H1 (cell line): ENCODE data around the gene PPM1K. TPM values are rescaled to one million over a fixed set of nuclear protein-coding genes. Genes with fewer than 3 reads are reported as not detected.

Experiments used
- CTCF ChIA-PET: fragments of 300-600 bp; sonication (Branson Sonifier 250); formaldehyde crosslinking; loops from one replicate; lab custom pipeline; 2021; ENCODE audit not compliant: partially characterized antibody; lab: Charles Lee
- POLR2A ChIA-PET: fragments of 300-600 bp; sonication (Branson Sonifier 250); formaldehyde crosslinking; loops from one replicate; lab custom pipeline; 2021; ENCODE audit warnings: inconsistent platforms; ENCODE audit not compliant: partially characterized antibody; lab: Charles Lee
- DNase-seq, 2 experiments: peaks; one replicate each; pipeline versions ENCODE4 v3.0.0 to v3.0.0-alpha.2; 2010 to 2022; ENCODE audit warnings: low spot score in 2 of 2, low read depth in 1 of 2, mixed read lengths in 1 of 2
- FAIRE-seq: peaks from 2 replicates; lab custom pipeline; 2011; peaks lifted over from hg19 to GRCh38; lab: Jason Lieb, UNC
- H2AFZ ChIP-seq: 2 replicates; pipeline ENCODE4 v1.8.1; 2012; ENCODE audit warnings: low read length, inconsistent platforms
- H2AK5ac ChIP-seq: 2 replicates; pipeline ENCODE4 v1.6.1; 2013; ENCODE audit warnings: low read depth, low read length
- H2BK120ac ChIP-seq: replicated peaks from 2 replicates; pipeline ENCODE3; 2013; ENCODE audit warnings: low read depth, low read length, inconsistent platforms
- H2BK12ac ChIP-seq: 2 replicates; pipeline ENCODE4 v1.6.1; 2013; ENCODE audit warnings: low read depth, low read length
- H2BK15ac ChIP-seq: 2 replicates; pipeline ENCODE4 v1.6.1; 2013; ENCODE audit warnings: low read length
- H2BK20ac ChIP-seq: 2 replicates; pipeline ENCODE4 v1.6.1; 2013; ENCODE audit warnings: low read length
- H2BK5ac ChIP-seq: 2 replicates; pipeline ENCODE4 v1.6.1; 2013; ENCODE audit warnings: low read depth, low read length
- H3K14ac ChIP-seq: 2 replicates; pipeline ENCODE4 v1.6.1; 2013; ENCODE audit warnings: inconsistent platforms; ENCODE audit not compliant: insufficient read length
- H3K18ac ChIP-seq: 2 replicates; pipeline ENCODE4 v1.6.1; 2013; ENCODE audit warnings: low read length; ENCODE audit errors: extremely low read depth
- H3K23ac ChIP-seq: 2 replicates; pipeline ENCODE4 v1.6.1; 2013; ENCODE audit warnings: inconsistent platforms; ENCODE audit not compliant: insufficient read length
- H3K23me2 ChIP-seq: 2 replicates; pipeline ENCODE4 v1.6.1; 2013; ENCODE audit warnings: low read depth, low read length
- H3K27ac ChIP-seq: 2 replicates; pipeline ENCODE4 v1.6.1; 2011; ENCODE audit warnings: low read depth, low read length, inconsistent platforms
- H3K27me3 ChIP-seq, 4 experiments: replicated peaks in 1 of 4; 1 replicate in 1 of 4; 2 replicates in 3 of 4; pipeline versions ENCODE4 v1.6.1 to v1.8.1; 2011 to 2013; ENCODE audit warnings: low read length in 3 of 4, mild to moderate bottlenecking in 3 of 4, inconsistent platforms in 2 of 4, mixed read lengths in 2 of 4, moderate library complexity in 1 of 4; ENCODE audit not compliant: control insufficient read depth in 3 of 4, insufficient read depth in 3 of 4; ENCODE audit errors: extremely low read depth in 1 of 4
- H3K36me3 ChIP-seq, 4 experiments: 2 replicates each; pipeline versions ENCODE4 v1.6.1 to v1.8.1; 2011 to 2013; ENCODE audit warnings: mild to moderate bottlenecking in 4 of 4, low read length in 3 of 4, moderate library complexity in 2 of 4, control low read depth in 1 of 4, inconsistent platforms in 1 of 4; ENCODE audit not compliant: insufficient read depth in 4 of 4, control insufficient read depth in 2 of 4
- H3K4ac ChIP-seq: replicated peaks from 2 replicates; pipeline ENCODE3; 2013; ENCODE audit warnings: low read length, low read depth, mixed read lengths, inconsistent platforms; ENCODE audit not compliant: insufficient read length
- H3K4me1 ChIP-seq, 4 experiments: replicated peaks in 1 of 4; 1 replicate in 1 of 4; 2 replicates in 3 of 4; pipeline versions ENCODE4 v1.6.1 to v1.8.1; 2011 to 2013; ENCODE audit warnings: low read length in 3 of 4, inconsistent platforms in 2 of 4, mixed read lengths in 1 of 4; ENCODE audit not compliant: insufficient read depth in 4 of 4, control insufficient read depth in 3 of 4
- H3K4me2 ChIP-seq, 2 experiments: 2 replicates each; pipeline versions ENCODE4 v1.6.1 to v1.8.1; 2011 to 2013; ENCODE audit warnings: low read depth in 2 of 2, low read length in 2 of 2, control low read depth in 1 of 2, inconsistent platforms in 1 of 2, mild to moderate bottlenecking in 1 of 2; ENCODE audit not compliant: insufficient read depth in 1 of 2
- H3K4me3 ChIP-seq, 4 experiments: fragments of 200-600, 300-600 bp in 1 of 4; sonication (generic), shearing (Covaris generic), sonication (Bioruptor Twin) in 1 of 4; 2 replicates each; pipeline versions ENCODE4 v1.5.1 to v1.8.1; 2011 to 2016; ENCODE audit warnings: low read length in 4 of 4, low read depth in 3 of 4, control low read depth in 2 of 4, inconsistent platforms in 2 of 4, mild to moderate bottlenecking in 2 of 4, mixed read lengths in 1 of 4, moderate library complexity in 1 of 4; ENCODE audit not compliant: insufficient read depth in 2 of 4; ENCODE audit errors: extremely low read depth in 1 of 4
- H3K56ac ChIP-seq: replicated peaks from 2 replicates; pipeline ENCODE3; 2013; ENCODE audit warnings: low read depth, mild to moderate bottlenecking, mixed read lengths, low read length, inconsistent platforms; ENCODE audit not compliant: insufficient read length
- H3K79me1 ChIP-seq: 2 replicates; pipeline ENCODE4 v1.6.1; 2013; ENCODE audit warnings: low read depth, low read length, control low read depth
- H3K79me2 ChIP-seq, 2 experiments: 2 replicates each; pipeline versions ENCODE4 v1.6.1 to v1.8.1; 2012 to 2013; ENCODE audit warnings: low read length in 2 of 2, mild to moderate bottlenecking in 2 of 2, inconsistent platforms in 1 of 2; ENCODE audit not compliant: insufficient read depth in 2 of 2, control insufficient read depth in 1 of 2
- H3K9ac ChIP-seq, 4 experiments: replicated peaks in 1 of 4; 1 replicate in 1 of 4; 2 replicates in 3 of 4; pipeline versions ENCODE4 v1.6.1 to v1.8.1; 2011 to 2013; ENCODE audit warnings: low read depth in 3 of 4, low read length in 3 of 4, control low read depth in 2 of 4, mild to moderate bottlenecking in 2 of 4, moderate library complexity in 2 of 4, inconsistent platforms in 1 of 4; ENCODE audit errors: extremely low read depth in 1 of 4
- H3K9me3 ChIP-seq, 2 experiments: 2 replicates each; pipeline versions ENCODE4 v1.6.1 to v1.8.1; 2012 to 2013; ENCODE audit warnings: mild to moderate bottlenecking in 2 of 2, moderate library complexity in 2 of 2, control low read depth in 1 of 2, inconsistent platforms in 1 of 2, low read depth in 1 of 2, low read length in 1 of 2, mixed read lengths in 1 of 2; ENCODE audit not compliant: insufficient read depth in 2 of 2
- H4K20me1 ChIP-seq, 2 experiments: replicated peaks in 1 of 2; 2 replicates each; pipeline versions ENCODE3 to v1.8.1; 2011 to 2013; ENCODE audit warnings: inconsistent platforms in 2 of 2, low read length in 2 of 2, mild to moderate bottlenecking in 1 of 2; ENCODE audit not compliant: insufficient read depth in 2 of 2, control insufficient read depth in 1 of 2
- H4K5ac ChIP-seq: 2 replicates; pipeline ENCODE4 v1.6.1; 2013; ENCODE audit warnings: low read length, low read depth, mixed read lengths, inconsistent platforms; ENCODE audit not compliant: insufficient read length
- H4K8ac ChIP-seq: 2 replicates; pipeline ENCODE4 v1.8.0; 2013; ENCODE audit warnings: mild to moderate bottlenecking, moderate library complexity, low read length, inconsistent platforms; ENCODE audit not compliant: insufficient read depth; ENCODE audit errors: extremely low read depth
- H4K91ac ChIP-seq: replicated peaks from 2 replicates; pipeline ENCODE3; 2013; ENCODE audit warnings: low read length, mixed read lengths, inconsistent platforms; ENCODE audit not compliant: insufficient read length
- CBX8 ChIP-seq: fragments of 300-800, 300-1000 bp; sonication (generic); IDR thresholded peaks from 2 replicates; pipeline ENCODE4 v1.7.1; 2016; ENCODE audit warnings: low read depth, low read length, borderline replicate concordance
- EGR1 ChIP-seq: IDR thresholded peaks from 2 replicates; pipeline ENCODE4 v1.6.1; 2011; ENCODE audit warnings: low read depth, low read length, borderline replicate concordance
- GABPA ChIP-seq: IDR thresholded peaks from 2 replicates; pipeline ENCODE4 v1.6.1; 2011; ENCODE audit warnings: mild to moderate bottlenecking, low read length, moderate library complexity, borderline replicate concordance; ENCODE audit not compliant: insufficient read depth
- NANOG ChIP-seq: IDR thresholded peaks from 2 replicates; pipeline ENCODE4 v1.6.1; 2011; ENCODE audit warnings: low read length, low read depth, mild to moderate bottlenecking, inconsistent platforms; ENCODE audit not compliant: insufficient read depth, poor library complexity, severe bottlenecking
- SIRT6 ChIP-seq: IDR thresholded peaks from one replicate; pipeline ENCODE4 v1.7.1; 2012; ENCODE audit warnings: low read length, inconsistent platforms
- SP2 ChIP-seq: IDR thresholded peaks from 2 replicates; pipeline ENCODE4 v1.6.1; 2012; ENCODE audit warnings: mild to moderate bottlenecking, low read length, inconsistent platforms
- TBP ChIP-seq: IDR thresholded peaks from 2 replicates; pipeline ENCODE4 v1.6.1; 2011; ENCODE audit warnings: low read depth, low read length, improper control_type of control experiment
- WGBS, 2 experiments: shearing (Covaris generic) in 1 of 2; methylation state at CpG; one replicate each; pipeline versions ENCODE4 v1.1.6 to v1.1.7; 2013 to 2015; ENCODE audit warnings: low lambda C conversion rate in 2 of 2, mixed read lengths in 2 of 2, inconsistent platforms in 1 of 2, low coverage in 1 of 2, missing lambda C conversion rate in 1 of 2; ENCODE audit not compliant: insufficient replicate concordance in 2 of 2, insufficient coverage in 1 of 2, insufficient read length in 1 of 2; ENCODE audit errors: extremely low coverage in 1 of 2, missing lambda C conversion rate in 1 of 2; 5-methylcytosine and 5-hydroxymethylcytosine counted together
- polyA plus RNA-seq, 7 experiments: library from polyadenylated mRNA; depleted of rRNA in 3 of 7; stranded (reverse) in 5 of 7; unstranded in 2 of 7; fragments of >200 nt in 5 of 7; fragments of 200-250 nt in 2 of 7; gene quantifications; 1 replicate in 5 of 7; 2 replicates in 1 of 7; 4 replicates in 1 of 7; pipeline versions ENCODE4 v1.2.1 to v1.2.3, GENCODE V29; 2011 to 2013; ENCODE audit warnings: missing spikeins in 2 of 7, mixed read lengths in 2 of 7
- total RNA-seq: library from RNA; stranded (reverse); fragmentation: NEBNext Ultra II Directional; extraction: Animal tissue kit (Norgen Biotek cat#: 25700); gene quantifications from 2 replicates; pipeline ENCODE4 v1.2.1, GENCODE V29; 2021
- TF ChIP-seq, protein P1 (sequence below): IDR thresholded peaks from 2 replicates; pipeline ENCODE4 v1.6.1; 2012; ENCODE audit warnings: low read length, inconsistent platforms
- TF ChIP-seq, protein P2 (sequence below): IDR thresholded peaks from 2 replicates; pipeline ENCODE4 v1.6.1; 2011; ENCODE audit warnings: low read depth, mild to moderate bottlenecking, low read length; ENCODE audit not compliant: insufficient read depth

PPM1K gene
- total and polyA plus RNA-seq, 2 of the 8 experiments (the other 6 are each of a cell fraction or from before 2014, with no cell fraction given), result 4.2 to 10.7 TPM

DNA sequence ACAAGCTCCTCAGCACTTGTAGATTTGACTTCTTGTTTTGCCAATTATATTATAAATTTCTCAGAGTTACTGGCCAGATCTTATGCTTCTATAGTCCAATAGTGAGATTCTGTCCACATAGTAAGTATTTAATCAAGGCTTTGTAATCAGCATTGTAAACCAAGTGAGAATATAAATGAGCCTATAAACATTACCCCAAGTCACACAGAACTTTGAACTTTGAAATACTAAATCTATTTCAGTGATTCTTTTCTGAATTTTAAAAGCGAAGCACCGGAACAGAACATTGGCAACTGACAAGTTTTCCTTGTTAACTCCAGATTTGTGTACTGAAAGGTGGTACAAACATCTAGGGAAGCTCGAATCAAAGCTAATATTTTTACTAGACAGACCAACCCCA is 37.2 kb downstream of the PPM1K start:
- TF ChIP-seq TBP, result no peak
- TF ChIP-seq, protein P1, sequence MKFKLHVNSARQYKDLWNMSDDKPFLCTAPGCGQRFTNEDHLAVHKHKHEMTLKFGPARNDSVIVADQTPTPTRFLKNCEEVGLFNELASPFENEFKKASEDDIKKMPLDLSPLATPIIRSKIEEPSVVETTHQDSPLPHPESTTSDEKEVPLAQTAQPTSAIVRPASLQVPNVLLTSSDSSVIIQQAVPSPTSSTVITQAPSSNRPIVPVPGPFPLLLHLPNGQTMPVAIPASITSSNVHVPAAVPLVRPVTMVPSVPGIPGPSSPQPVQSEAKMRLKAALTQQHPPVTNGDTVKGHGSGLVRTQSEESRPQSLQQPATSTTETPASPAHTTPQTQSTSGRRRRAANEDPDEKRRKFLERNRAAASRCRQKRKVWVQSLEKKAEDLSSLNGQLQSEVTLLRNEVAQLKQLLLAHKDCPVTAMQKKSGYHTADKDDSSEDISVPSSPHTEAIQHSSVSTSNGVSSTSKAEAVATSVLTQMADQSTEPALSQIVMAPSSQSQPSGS, result no peak
- TF ChIP-seq NANOG, result no peak
- TF ChIP-seq, protein P2, sequence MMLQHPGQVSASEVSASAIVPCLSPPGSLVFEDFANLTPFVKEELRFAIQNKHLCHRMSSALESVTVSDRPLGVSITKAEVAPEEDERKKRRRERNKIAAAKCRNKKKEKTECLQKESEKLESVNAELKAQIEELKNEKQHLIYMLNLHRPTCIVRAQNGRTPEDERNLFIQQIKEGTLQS, result no peak
- no peak for TF ChIP-seq EGR1
- no peak for TF ChIP-seq GABPA
- TF ChIP-seq CBX8, result no peak
- TF ChIP-seq SP2, result no peak
- no peak for TF ChIP-seq SIRT6
- H3K4me2 ChIP-seq, result no peak overlapping the region
- POLR2A ChIA-PET, result no interaction called here

More for the DNA sequence above, 37.2 kb downstream of the PPM1K start:
- H4K91ac ChIP-seq, result no peak overlapping the region
- no peaks in the 10 kb centered on the region for H3K36me3 ChIP-seq
- no peaks in the 10 kb centered on the region; the same call in 1 of the 2 replicates for H3K79me1 ChIP-seq
- H3K4ac ChIP-seq, result no peak overlapping the region
- no peak overlapping the region for H3K23ac ChIP-seq
- no peaks in the 10 kb centered on the region; a peak in 1 of 4 replicates for H3K9me3 ChIP-seq
- no peaks in the 10 kb centered on the region for H3K23me2 ChIP-seq
- DNase-seq, result no peak
- no peaks in the 10 kb centered on the region for H3K27me3 ChIP-seq
- FAIRE-seq, result no peak
- no peak overlapping the region for H4K5ac ChIP-seq
- H3K4me1 ChIP-seq, result no peaks in the 10 kb centered on the region; a peak in 1 of 7 replicates
- no peak overlapping the region for H3K27ac ChIP-seq
- H4K20me1 ChIP-seq, result no peaks in the 10 kb centered on the region
- H2BK120ac ChIP-seq, result no peak overlapping the region
- H4K8ac ChIP-seq, result no peak overlapping the region
- no peak overlapping the region for H3K18ac ChIP-seq
- no peak overlapping the region for H3K14ac ChIP-seq
- no peak overlapping the region for H2BK5ac ChIP-seq
- no peak overlapping the region for H2BK12ac ChIP-seq
- 91% methylated on average over 3 of the region's 3 CpGs; no CpG with 5 or more reads in 1 of the 2 experiments for WGBS, 2 experiments
- H2AK5ac ChIP-seq, result no peak overlapping the region
- CTCF ChIA-PET, result interaction anchor here (1.0 kb wide), 1 partner anchor 346 kb away, joined by 3 read pairs; no protein-coding TSS in a partner anchor
- H2BK15ac ChIP-seq, result no peak overlapping the region
- H3K56ac ChIP-seq, result no peak overlapping the region
- no peak overlapping the region for H3K4me3 ChIP-seq
- H2AFZ ChIP-seq, result no peak overlapping the region
- no peaks in the 10 kb centered on the region for H3K79me2 ChIP-seq
- no peak overlapping the region for H2BK20ac ChIP-seq
- no peak overlapping the region for H3K9ac ChIP-seq
